ENCODE data around the gene ZNF165.

Gene ZNF165

DNA sequence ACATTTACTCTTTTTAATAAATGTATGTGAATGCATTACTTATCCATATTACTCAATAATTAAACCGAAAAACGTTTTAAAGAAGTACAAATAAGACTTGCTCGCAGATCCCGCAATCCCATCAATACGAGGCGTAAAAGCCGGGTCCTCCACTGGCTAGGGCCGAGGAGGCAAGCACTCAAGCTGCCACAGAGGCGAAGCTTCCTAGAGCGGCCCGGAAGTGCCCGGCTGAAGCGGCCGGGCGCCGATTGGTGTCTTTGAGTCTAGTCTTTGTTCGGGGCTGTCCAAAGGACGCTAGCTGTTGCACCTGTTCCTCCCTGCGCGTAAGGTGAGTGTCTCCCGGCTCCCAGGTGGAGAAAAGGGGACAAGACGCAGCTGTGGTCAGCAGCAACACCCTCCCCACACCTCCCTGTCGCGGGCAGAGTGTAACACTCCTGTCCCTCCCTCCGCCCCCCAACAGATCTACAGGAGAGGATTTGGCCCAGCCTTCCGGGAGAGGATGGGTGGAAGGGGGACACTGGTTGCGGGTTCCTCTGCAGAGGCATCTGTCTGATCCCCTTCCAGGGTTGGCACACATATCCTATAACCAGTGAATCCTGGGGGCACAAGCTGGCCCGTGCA, 44.1 kb downstream of the ZNF165 start, which contains the start of gene ZSCAN16:
Gene ZSCAN16, plus strand, starts transcription at position 260 of the 621 bp plus-strand sequence. CDS start 835 bp downstream, outside the sequence.
- peak; percentile 81 for DNase-seq

DNA sequence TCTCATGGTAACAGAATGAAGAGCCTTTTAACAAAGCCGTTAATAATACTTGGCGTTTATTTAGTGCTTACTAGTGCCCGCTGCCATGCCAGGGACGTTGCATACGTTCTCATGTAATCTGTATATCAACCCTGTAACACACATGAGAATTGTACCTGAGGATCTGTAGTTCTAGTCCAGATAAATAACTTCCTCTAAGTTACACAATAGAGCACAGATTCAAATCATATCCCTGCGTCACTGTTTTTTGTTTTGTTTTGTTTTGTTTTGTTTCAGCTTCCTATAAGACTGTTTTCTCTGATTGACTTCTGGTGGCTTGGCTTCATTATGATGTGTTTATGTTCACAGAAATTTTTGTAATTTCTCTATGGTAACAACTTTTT, 44.6 kb downstream of the ZNF165 start:
- DNase-seq = no peak

DNA sequence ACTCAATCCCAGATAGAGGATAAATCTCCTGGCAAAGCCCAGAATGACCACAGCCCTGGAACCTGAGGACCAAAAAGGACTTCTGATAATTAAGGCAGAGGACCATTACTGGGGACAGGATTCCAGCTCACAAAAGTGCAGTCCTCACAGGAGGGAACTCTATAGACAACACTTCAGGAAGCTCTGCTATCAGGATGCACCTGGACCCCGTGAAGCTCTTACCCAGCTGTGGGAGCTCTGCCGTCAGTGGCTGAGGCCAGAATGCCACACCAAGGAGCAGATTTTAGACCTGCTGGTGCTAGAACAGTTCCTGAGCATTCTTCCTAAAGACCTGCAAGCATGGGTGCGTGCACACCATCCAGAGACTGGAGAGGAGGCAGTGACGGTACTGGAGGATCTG, 45.0 kb downstream of the ZNF165 start:
- no peak for DNase-seq

DNA sequence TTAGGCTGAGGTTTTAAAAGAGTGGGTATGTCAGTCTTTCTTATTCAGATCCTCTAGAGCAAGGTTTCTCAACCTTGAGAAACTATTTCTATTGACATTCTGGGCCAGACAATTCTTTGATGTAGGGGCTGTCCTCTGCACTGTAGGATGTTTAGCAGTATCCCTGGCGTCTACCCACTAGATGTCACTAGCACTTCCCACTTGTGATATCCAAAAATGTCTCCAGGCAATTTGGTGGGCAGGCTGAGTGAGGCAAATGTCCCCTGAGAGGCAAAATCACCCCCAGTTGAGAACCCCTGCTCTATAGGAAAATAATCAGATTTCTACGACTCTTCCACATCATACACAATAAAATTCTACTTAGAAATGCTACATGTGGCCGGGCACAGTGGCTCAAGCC, 53.6 kb downstream of the ZNF165 start:
- DNase-seq = peak; percentile 18

DNA sequence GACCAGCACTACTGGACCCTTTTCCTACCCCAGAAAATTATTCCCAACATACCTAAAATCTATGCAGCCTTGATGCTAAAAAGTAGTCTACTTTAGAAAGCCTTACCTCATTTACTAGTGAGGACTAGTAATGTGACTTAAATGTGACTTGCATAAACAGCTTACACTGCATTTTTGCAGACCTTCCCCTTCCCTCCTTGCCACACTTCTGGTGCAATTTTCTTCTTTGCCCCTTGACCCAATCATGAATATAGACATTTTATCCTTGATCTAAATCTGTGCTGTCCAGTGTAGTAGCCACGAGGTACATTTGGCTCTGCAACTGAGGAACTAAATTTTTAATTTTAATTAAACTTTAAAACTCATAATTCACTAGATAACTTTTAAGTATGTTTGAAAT, 54.3 kb downstream of the ZNF165 start:
- no peak for DNase-seq

DNA sequence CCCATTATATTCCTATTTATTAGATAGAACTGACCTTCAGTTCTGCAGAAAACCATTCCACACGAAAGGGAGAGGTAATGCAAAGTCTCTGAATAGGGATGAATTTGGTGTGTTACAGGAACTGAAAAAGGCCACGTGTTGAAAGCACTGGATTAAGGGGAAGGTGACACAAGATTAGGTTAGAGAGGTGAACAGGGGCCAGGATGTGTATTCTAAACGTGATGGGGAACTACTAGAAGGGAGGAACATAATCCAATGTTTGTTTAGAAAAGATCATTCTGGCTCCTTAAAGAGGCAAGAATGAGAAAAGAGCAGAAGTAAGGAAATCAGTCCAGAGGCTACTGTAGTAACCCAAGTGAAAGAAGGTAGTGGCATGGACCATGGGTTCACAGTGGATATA, 55.0 kb downstream of the ZNF165 start:
- DNase-seq = no peak

DNA sequence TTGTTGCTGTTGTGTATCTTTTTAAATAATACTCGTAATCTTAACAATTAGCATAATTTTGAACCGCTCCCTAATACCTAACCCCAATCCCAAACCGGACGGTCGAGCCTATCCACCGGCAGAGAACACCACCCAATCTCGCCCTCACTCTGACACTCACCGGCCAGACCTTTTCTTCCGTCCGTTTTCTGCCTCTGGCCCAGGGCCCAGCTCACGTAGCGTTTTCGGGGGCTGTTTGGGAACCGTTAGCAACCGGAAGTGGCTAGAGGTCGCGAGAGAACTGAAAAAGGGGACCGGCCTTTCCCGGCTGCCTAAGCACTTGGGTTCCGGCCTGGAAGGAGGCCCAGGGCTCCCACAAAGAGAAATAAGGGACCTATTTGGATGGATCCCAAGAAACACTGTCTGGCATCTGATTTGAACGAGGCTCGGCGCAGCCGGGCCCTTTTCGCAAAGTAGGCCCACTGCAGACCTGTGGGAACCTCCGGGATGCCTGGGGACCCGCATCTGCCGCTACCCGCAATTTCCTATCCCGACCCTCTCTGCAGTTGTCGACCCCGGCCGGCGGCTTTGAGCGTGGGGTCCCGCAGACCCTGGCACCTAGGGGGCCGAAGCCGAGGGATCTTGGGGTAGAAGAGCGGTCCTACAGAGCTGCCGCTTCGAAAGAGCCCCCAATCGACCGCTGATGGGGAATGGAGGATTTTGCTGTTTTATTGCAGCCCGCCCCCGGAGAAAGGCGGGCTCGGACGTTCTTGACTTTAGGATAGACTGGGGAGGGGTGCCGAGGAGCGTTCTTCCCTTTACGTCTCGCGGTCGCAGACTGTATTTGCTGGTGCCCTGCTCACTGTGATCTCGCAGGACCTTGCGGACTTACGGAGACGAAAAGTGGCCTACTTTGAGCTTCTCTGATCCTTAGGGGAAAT, 56.5 kb downstream of the ZNF165 start:
- DNase-seq = peak; percentile 80

DNA sequence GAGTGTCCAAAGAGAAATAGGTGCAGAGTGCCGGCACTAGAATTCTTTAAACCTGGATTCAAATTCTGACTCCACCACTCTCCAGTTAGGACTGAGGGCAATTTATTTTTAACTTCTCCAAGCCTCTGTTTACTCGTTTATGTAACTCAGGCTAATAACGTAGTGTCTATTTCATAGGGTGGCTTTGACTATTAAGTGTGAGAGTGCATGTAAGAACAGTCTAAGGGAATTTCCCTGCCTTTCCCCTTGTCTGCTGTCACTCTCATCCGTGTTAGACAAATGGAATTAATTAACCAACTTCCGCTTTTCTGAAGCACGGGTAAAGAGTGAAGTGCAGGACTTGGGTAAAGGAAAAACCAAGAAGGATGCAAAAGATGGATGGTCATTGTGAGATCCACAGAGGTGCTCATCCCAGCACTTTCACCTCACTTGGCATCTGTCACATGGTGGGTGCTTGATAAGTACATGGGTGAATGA, 57.2 kb downstream of the ZNF165 start:
- no peak for DNase-seq

Data from CD4-positive, alpha-beta T cell treated with Interleukin-17A for 4 hours (primary cell).